Left hindlimb (tissue), 1 donor: ENCODE measurements around the gene DLGAP5.

Source experiments
- DNase-seq: peaks from one replicate; pipeline ENCODE4 v3.0.0-alpha.2; 2018

The DLGAP5 gene, protein sequence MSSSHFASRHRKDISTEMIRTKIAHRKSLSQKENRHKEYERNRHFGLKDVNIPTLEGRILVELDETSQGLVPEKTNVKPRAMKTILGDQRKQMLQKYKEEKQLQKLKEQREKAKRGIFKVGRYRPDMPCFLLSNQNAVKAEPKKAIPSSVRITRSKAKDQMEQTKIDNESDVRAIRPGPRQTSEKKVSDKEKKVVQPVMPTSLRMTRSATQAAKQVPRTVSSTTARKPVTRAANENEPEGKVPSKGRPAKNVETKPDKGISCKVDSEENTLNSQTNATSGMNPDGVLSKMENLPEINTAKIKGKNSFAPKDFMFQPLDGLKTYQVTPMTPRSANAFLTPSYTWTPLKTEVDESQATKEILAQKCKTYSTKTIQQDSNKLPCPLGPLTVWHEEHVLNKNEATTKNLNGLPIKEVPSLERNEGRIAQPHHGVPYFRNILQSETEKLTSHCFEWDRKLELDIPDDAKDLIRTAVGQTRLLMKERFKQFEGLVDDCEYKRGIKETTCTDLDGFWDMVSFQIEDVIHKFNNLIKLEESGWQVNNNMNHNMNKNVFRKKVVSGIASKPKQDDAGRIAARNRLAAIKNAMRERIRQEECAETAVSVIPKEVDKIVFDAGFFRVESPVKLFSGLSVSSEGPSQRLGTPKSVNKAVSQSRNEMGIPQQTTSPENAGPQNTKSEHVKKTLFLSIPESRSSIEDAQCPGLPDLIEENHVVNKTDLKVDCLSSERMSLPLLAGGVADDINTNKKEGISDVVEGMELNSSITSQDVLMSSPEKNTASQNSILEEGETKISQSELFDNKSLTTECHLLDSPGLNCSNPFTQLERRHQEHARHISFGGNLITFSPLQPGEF

GRCh38 chr14:55191203-55192053, at the start of gene DLGAP5:
DLGAP5 (minus strand) TSS chr14:55191585; CDS start chr14:55189179, 2,406 bp downstream.
- DNase-seq = peak; percentile 96

GRCh38 chr14:55240526-55241178, 49.3 kb upstream of the DLGAP5 start:
- DNase-seq = no peak

GRCh38 chr14:55239320-55239719, 47.9 kb upstream of the DLGAP5 start:
- DNase-seq = no peak

DNA sequence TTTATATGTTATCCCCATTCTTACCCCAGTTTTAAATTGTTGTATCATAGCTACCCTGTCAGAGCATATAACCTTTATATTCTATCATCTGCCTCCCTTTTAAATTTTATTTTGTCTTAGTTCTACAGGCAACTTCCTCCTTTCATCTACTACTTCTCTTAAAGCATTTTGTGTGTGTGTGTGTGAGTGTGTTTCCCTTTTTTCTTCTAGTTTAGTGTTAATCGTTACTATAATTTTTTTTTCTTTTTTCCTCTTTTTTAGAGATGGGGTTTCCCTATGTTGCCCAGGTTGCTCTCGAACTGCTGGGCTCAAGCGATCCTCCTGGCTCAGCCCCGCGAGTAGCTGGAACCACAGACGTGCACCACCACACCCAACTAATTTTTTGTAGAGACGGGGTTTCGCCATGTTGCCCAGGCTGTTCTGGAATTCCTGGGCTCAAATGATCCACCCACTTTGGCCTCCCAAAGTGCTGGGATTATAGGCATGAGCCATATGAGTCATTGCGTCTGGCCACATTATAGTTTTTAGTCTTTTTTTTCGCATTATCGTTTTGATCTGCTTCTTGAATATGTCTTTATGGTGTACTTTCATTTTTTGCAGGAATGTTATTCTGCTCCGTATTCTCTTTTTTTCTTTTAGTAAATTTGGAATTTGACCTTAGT, 46.8 kb upstream of the DLGAP5 start:
- DNase-seq = no peak

DNA sequence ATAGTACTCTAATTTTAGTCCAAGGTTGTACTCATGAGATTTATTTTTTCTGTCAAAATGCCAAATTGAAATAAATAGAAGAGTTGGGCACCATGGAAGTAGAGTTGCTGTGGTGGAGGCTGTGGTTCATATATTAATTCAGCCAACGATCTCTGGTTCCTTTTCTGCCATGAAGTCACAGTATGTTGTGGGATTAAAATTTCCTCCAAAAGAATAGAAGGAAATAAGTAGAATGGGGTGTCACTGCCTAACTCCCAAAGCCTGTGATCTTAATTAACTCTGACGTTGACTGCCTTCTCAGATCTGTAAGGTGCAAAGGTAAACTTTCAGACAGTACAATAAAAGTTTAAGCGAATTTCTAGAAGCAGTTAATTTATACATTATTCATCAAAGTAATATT, 42.2 kb upstream of the DLGAP5 start:
- DNase-seq = no peak

- DNase-seq = no peak
These were observed 36.9 kb upstream of the DLGAP5 start for GRCh38 chr14:55228261-55228660.

- DNase-seq = no peak
These were observed 32.0 kb upstream of the DLGAP5 start for GRCh38 chr14:55223364-55223763.

GRCh38 chr14:55221968-55222367, 30.6 kb upstream of the DLGAP5 start:
- DNase-seq = no peak

GRCh38 chr14:55221186-55221585, 29.8 kb upstream of the DLGAP5 start:
- DNase-seq = no peak

DNA sequence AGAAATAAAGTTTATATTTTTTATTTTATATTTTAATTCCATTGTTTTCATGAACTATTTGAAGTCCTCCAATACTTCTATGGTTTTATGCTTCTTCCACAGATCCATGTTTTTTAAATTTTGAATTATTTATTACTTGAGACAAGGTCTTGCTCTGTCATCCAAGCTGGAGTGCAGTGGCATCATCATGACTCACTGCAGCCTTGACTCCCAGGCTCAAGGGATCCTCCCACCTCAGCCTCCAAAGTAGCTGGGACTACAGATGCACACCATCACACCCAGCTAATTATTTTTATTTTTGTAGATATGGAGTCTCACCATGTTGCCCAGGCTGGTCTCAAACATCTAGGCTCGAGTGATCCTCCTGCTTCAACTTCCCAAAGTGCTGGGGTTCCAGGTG, 28.8 kb upstream of the DLGAP5 start:
- DNase-seq = no peak

DNA sequence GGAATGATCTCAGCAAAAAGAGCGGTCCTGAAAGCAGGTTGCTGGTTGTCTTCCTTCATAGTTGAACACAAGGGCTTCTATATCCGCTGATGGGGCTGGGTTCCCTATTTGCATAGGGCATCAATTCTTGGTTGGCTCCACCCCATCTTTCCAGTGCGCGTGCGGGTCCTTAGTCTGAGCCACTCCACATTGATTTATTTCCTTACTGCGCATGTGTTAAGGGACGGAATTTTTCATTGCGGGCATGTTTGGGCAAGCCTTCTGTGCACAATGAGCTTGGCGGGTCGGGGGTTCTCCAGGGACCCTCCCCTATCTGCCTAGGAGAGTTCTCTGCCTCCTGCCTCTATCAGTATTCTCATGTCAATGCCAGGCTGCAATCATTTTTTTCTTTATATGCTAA, 21.2 kb upstream of the DLGAP5 start:
- DNase-seq = no peak

DNA sequence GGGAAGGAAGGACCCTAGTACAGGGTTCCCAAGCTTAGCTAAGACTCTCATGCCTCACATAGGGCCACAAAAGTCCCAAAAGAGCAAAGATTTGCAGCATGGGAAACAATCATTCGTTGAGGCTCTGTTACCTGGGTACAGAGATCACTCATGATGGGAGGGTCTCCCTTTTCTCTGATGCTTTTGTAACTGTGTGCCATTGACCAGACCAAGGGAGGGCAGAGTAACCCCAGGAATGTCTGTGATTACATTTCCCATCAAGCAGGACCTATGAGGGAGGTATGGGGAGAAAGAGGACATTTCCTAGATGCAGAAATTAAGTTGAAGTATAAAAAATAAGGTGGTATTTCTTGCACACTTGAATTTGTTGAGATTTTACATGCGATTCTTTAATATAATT, 16.4 kb upstream of the DLGAP5 start:
- no peak for DNase-seq

DNA sequence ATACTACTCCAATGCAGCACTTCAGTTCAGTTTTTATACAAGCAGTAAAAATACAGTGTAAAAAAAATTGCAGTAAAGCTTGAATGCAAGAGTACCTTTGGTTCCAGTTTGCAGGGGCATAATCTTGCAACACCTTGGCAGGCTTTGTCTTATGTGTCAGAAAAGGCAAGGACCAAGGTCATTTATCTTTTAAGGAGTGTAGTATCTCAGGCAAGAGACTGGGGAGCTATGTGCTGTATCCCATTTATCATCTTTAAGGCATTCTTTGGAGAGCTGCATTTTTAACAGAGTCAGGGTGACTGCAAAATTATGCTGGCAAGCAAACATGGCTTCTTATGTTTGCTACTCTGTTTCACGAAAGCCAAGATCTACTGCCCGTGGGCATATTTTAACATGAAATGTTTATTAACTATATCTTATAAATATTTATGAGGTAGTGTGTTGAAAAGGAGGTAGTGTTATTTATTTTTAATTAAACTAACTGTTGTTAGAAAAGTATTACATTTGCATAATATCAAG, 14.8 kb upstream of the DLGAP5 start:
- no peak for DNase-seq

GRCh38 chr14:55201219-55202101, 10.1 kb upstream of the DLGAP5 start:
- no peak for DNase-seq

- DNase-seq = no peak
These were observed 9.3 kb upstream of the DLGAP5 start for GRCh38 chr14:55200651-55201050.

DNA sequence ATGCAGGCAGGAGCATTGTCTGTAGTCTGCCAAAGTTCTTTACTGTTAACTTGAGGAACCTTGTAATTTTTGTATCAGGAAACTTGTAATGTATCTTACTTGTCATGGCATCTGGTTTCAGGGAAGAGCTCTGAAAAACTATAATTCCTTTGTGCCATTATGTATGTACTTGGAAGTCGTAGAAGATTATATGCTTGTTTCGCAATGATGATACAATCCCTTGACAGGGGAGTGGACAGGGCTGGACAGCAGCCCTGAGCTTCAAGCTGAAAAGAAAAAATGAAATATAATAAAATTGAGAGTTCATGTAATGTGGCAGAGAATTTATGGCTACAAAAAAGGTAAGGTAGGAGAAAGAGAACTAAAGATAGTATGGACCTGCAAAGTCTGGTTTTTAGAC, 7.4 kb upstream of the DLGAP5 start:
- no peak for DNase-seq

GRCh38 chr14:55194656-55195355, 3.4 kb upstream of the DLGAP5 start:
- no peak for DNase-seq

DNA sequence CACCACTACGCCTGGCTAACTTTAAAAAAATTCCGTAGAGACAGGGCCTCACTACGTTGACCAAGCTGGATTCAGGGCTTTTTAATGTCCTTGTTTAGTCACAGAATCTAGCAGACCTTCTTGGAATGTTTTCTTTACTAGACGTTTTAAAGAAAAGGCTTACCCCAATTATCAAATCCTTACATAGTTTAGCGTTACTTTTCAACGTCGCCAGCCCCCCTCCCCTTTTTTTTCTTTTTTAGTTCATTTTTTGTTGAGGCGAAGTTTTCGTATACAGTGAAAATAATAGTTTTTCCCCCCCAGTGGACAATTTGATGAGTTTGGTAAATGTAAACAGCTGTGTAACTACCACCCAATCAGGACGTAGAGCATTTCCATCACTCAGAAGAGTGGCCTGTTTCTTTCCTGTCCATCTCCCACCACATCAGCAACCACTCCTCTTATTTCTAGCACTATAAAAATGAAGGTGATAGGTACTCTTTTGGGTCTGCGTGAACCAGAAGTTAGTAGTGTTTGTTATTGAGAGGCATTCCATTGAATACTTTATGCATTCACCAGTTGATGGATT, 753 bp upstream of the DLGAP5 start:
- DNase-seq = no peak

GRCh38 chr14:55190906-55191202, 531 bp downstream of the DLGAP5 start:
- DNase-seq = no peak
